Sigmoid colon (tissue), 3 donors: ENCODE data around the gene NAT9.

ENCODE experiments used
- CTCF ChIP-seq, 4 experiments: fragments of 450-650 bp in 3 of 4; fragments of 200-600 bp in 1 of 4; IDR thresholded peaks; one replicate each; pipeline ENCODE4 v1.5.1; 2016 to 2019; ENCODE audit warnings: antibody characterized with exemption in 4 of 4, mild to moderate bottlenecking in 3 of 4, moderate library complexity in 2 of 4
- POLR2A ChIP-seq, 2 donors: fragments of 450-650 bp; IDR thresholded peaks; one replicate each; pipeline ENCODE4 v1.6.1; 2016; ENCODE audit warnings: antibody characterized with exemption in 2 of 2, mild to moderate bottlenecking in 2 of 2, moderate library complexity in 2 of 2

GRCh38 chr17:74732042-74732867, 43.9 kb downstream of the NAT9 start:
- TF ChIP-seq CTCF (IDR thresholded peaks at IDR 0.05) (no peak), POLR2A (IDR thresholded peaks at IDR 0.05) (no peak)
